ENCODE data around the gene OXCT2.

DNA sequence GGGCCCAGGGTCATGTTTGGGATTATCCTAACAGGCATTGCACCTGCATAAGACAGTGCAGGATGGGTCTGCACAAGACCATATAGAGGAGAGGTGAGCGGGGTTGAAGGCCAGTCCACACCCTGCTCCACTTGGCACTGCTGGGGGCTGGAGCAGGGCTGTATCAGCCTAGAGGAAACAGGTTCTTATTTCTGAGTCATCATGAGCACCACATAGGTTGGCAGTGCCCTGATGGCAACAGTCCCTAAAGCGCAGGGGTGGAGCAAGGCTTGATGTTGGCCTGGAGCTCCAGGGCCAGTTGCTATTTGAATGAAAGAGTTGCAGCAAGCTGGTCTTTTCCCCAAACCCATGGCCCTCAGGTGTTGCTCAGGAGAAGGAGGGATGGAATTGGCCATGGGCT is 47.3 kb upstream of the OXCT2 start:
- TF ChIP-seq, protein P1, sequence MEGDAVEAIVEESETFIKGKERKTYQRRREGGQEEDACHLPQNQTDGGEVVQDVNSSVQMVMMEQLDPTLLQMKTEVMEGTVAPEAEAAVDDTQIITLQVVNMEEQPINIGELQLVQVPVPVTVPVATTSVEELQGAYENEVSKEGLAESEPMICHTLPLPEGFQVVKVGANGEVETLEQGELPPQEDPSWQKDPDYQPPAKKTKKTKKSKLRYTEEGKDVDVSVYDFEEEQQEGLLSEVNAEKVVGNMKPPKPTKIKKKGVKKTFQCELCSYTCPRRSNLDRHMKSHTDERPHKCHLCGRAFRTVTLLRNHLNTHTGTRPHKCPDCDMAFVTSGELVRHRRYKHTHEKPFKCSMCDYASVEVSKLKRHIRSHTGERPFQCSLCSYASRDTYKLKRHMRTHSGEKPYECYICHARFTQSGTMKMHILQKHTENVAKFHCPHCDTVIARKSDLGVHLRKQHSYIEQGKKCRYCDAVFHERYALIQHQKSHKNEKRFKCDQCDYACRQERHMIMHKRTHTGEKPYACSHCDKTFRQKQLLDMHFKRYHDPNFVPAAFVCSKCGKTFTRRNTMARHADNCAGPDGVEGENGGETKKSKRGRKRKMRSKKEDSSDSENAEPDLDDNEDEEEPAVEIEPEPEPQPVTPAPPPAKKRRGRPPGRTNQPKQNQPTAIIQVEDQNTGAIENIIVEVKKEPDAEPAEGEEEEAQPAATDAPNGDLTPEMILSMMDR (IDR thresholded peaks at IDR 0.05) = no peak
- TF ChIP-seq POLR2A (IDR thresholded peaks at IDR 0.05) (no peak), POLR2AphosphoS5 (IDR thresholded peaks at IDR 0.05) (no peak), EP300 (IDR thresholded peaks at IDR 0.05) (no peak)

Data from suprapubic skin (tissue), 4 donors.